ENCODE measurements around the gene VSTM4. TPM values are rescaled to one million over a fixed set of nuclear protein-coding genes. Genes with fewer than 3 reads are reported as not detected.

The VSTM4 gene
- total RNA-seq, 1 experiment from 2014 or later, result 0.13 TPM

GRCh38 chr10:49049660-49050059 lies 65.7 kb downstream of the VSTM4 start:
- no peak overlapping the region for H3K4me3 ChIP-seq (ENCODE audit: low read depth in 2 of 2, low read length in 2 of 2)
- ATAC-seq (no peak), DNase-seq (ENCODE audit: low read depth, low spot score) (no peak)
- ChIA-PET CTCF (no interaction called here), POLR2A (no interaction called here)
- no peaks in the 10 kb centered on the region for H3K4me1 ChIP-seq (ENCODE audit: control insufficient read depth, insufficient read depth, low read length)
- no peaks in the 10 kb centered on the region for H3K36me3 ChIP-seq (ENCODE audit: control insufficient read depth, insufficient read depth, low read length)
- H3K27me3 ChIP-seq (ENCODE audit: control insufficient read depth, insufficient read depth, low read length), result peaks cover 15% of the 10 kb centered on the region
- no peaks in the 10 kb centered on the region for H3K9me3 ChIP-seq (ENCODE audit: control insufficient read depth, insufficient read depth, low read depth, low read length)
- no TSS peak for BruUV-seq (replicated peaks)
- TF ChIP-seq TCF7L2 (IDR thresholded peaks at IDR 0.05; ENCODE audit: low read depth, low read length) (no peak), POLR2AphosphoS5 (IDR thresholded peaks at IDR 0.05; ENCODE audit: low read depth, low read length) (no peak), REST (IDR thresholded peaks at IDR 0.05; ENCODE audit: insufficient read depth in 1 of 2, low read depth in 2 of 2, low read length in 1 of 2) (no peak), SIN3A (IDR thresholded peaks at IDR 0.05; ENCODE audit: borderline replicate concordance, insufficient read depth, low read depth, low read length) (no peak)
- TF ChIP-seq, protein P1, sequence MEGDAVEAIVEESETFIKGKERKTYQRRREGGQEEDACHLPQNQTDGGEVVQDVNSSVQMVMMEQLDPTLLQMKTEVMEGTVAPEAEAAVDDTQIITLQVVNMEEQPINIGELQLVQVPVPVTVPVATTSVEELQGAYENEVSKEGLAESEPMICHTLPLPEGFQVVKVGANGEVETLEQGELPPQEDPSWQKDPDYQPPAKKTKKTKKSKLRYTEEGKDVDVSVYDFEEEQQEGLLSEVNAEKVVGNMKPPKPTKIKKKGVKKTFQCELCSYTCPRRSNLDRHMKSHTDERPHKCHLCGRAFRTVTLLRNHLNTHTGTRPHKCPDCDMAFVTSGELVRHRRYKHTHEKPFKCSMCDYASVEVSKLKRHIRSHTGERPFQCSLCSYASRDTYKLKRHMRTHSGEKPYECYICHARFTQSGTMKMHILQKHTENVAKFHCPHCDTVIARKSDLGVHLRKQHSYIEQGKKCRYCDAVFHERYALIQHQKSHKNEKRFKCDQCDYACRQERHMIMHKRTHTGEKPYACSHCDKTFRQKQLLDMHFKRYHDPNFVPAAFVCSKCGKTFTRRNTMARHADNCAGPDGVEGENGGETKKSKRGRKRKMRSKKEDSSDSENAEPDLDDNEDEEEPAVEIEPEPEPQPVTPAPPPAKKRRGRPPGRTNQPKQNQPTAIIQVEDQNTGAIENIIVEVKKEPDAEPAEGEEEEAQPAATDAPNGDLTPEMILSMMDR (IDR thresholded peaks at IDR 0.05), result no peak
- no peak overlapping the region for H3K27ac ChIP-seq (ENCODE audit: low read length)
- intact Hi-C loops (cut with micrococcal nuclease; ENCODE audit: unreplicated experiment), result no loop called here
- in situ Hi-C loops (cut with HindIII; ENCODE audit: low pct_unique_long_range_greater_than_20kb, low sequenced_read_pairs), result no loop called here

DNA sequence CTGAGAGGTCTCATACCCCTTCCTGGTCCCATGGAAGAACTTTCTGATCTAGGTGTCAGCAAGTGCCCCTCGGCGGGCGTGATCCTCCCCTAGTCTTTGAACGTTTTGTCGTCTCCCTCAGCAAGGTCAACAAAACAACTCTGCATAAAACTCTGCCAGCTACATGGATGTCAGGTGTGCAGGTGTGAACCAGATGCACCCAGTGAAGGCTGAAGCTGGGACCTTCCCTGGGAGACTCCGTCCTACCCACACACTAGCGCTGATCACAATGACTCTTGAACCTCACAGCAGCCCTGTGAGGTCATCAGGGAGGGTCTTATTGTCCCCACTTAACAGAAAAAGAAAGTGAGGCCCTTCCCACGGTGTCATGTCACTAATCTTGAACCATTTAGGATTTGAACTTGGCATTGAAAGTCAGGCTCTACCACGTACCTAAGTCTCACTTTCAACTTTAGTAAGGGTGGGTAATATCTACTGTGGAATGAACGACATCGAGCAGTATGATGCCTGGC lies 68.1 kb downstream of the VSTM4 start:
- Histone ChIP-seq H3K4me3 (ENCODE audit: low read depth in 2 of 2, low read length in 2 of 2) (no peak overlapping the region), H3K4me1 (ENCODE audit: control insufficient read depth, insufficient read depth, low read length) (no peaks in the 10 kb centered on the region), H3K36me3 (ENCODE audit: control insufficient read depth, insufficient read depth, low read length) (no peaks in the 10 kb centered on the region), H3K27ac (ENCODE audit: low read length) (no peak overlapping the region), H3K9me3 (ENCODE audit: control insufficient read depth, insufficient read depth, low read depth, low read length) (no peaks in the 10 kb centered on the region), H3K27me3 (ENCODE audit: control insufficient read depth, insufficient read depth, low read length) (peaks cover 11% of the 10 kb centered on the region)
- POLR2A ChIA-PET, result no interaction called here
- TF ChIP-seq, protein P1 (IDR thresholded peaks at IDR 0.05), result no peak
- TF ChIP-seq SIN3A (IDR thresholded peaks at IDR 0.05; ENCODE audit: borderline replicate concordance, insufficient read depth, low read depth, low read length), result no peak
- TF ChIP-seq REST (IDR thresholded peaks at IDR 0.05; ENCODE audit: insufficient read depth in 1 of 2, low read depth in 2 of 2, low read length in 1 of 2), result no peak
- no peak for TF ChIP-seq POLR2AphosphoS5 (IDR thresholded peaks at IDR 0.05; ENCODE audit: low read depth, low read length)
- no peak for TF ChIP-seq TCF7L2 (IDR thresholded peaks at IDR 0.05; ENCODE audit: low read depth, low read length)
- CTCF ChIA-PET, result no interaction called here
- BruUV-seq (replicated peaks), result no TSS peak
- DNase-seq (ENCODE audit: low read depth, low spot score) (no peak), ATAC-seq (no peak)
- intact Hi-C loops (cut with micrococcal nuclease; ENCODE audit: unreplicated experiment), result no loop called here
- in situ Hi-C loops (cut with HindIII; ENCODE audit: low pct_unique_long_range_greater_than_20kb, low sequenced_read_pairs), result no loop called here
